ENCODE measurements around the gene MVB12B.

GRCh38 chr9:126431077-126431742 lies 104.6 kb downstream of the MVB12B start:
- TF ChIP-seq CTCF (IDR thresholded peaks at IDR 0.05; ENCODE audit: control extremely low read depth in 1 of 3, insufficient read depth in 1 of 3, low read depth in 1 of 3, low read length in 3 of 3), result no peak
- TF ChIP-seq POLR2AphosphoS5 (IDR thresholded peaks at IDR 0.05; ENCODE audit: low read depth, low read length), result no peak
- TF ChIP-seq EZH2 (IDR thresholded peaks at IDR 0.05; ENCODE audit: low read depth, low read length, severe bottlenecking), result no peak
- TF ChIP-seq RAD21 (IDR thresholded peaks at IDR 0.05 in 1 of 2, conservative IDR thresholded peaks at IDR 0.05 in 1 of 2; ENCODE audit: low read depth in 2 of 2, low read length in 2 of 2), result no peak
- TF ChIP-seq GABPA (IDR thresholded peaks at IDR 0.05; ENCODE audit: borderline replicate concordance, insufficient read depth, low read length), result no peak
- no peak for TF ChIP-seq YY1 (IDR thresholded peaks at IDR 0.05; ENCODE audit: low read depth, low read length)
- no peak for TF ChIP-seq CHD1 (IDR thresholded peaks at IDR 0.05; ENCODE audit: low read depth, low read length)
- no peak for TF ChIP-seq CHD2 (IDR thresholded peaks at IDR 0.05; ENCODE audit: low read length)
